Fibroblast of skin of back (primary cell): ENCODE data around the gene SFT2D3.

Experiments
- DNase-seq: peaks from one replicate; pipeline ENCODE4 v3.0.0-alpha.2; 2013

SFT2D3 gene

DNA sequence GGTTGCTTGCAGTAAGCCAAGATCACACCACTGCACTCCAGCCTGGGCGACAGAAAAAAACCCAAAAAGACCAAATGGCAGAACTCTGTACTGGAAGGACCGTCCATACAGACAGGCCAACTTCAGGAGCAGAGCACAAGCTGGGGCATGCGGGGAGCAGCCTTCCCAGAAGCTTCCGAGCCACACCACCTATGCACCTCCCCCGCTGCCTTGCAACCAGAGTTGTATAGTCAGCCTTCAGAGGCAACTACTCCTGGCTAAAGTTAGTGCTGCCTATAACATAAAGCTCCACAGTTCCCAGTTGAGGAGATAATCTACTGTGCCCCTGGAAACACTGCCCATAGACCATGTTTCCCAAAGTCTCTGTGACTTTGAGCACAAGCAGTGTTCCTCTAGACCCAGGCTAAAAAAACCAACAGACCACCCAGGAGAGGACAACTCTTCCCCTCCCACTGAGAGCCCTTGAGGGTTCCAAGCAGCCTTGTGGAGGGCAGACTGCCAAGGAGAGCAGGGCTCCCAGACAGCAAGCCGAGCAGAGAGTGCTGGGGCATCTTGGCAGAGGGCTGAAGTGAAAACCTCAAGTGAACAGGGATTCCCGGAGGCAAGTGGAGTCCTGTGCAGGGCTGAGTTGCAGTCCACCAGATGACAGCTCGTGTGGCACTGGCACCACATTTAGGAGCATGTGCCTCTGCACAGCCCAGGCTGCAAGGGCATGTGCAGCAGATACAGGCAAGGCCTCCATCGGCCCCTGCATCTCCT lies 6.8 kb downstream of the SFT2D3 start:
- DNase-seq: peak; percentile 19

DNA sequence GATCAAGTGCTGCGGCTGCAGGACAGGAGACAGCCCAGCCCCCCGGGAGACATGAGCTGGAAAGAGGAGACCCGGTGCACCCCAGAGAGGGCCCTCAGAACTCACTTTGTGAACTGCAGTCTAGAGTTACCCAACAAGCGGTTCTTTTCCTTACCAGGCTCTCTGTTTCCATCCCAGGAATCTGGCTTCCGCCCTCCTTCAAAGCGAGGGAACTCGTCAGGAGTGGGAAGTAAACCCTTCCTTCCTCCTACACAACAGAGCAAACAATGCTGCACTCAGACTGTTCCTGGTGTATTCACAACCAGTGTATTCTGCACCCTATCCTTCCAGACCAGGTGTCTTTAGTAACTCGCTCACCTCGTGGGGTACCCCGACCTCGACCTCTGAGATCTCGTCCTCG lies 8.0 kb downstream of the SFT2D3 start:
- DNase-seq: no peak

DNA sequence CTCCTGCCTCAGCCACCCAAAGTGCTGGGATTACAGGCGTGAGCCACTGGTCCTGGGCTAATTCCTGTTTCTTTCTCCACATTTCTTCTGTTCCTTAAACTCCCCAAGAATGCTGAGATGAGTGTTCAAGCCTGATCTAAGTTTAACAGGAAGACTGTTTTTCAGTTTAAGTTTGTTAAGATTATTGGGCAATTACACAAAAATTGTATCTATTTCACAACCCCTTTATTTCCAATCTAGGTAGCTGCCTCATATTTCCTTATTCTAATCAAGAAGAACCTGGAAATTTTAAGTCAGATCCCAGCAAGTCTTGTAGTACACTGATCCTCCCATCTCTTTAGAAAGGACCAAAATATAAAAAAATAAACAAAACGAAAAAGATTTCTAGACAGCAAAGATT lies 11.7 kb downstream of the SFT2D3 start:
- no peak for DNase-seq

GRCh38 chr2:127713562-127713961 lies 12.3 kb downstream of the SFT2D3 start:
- DNase-seq: no peak

DNA sequence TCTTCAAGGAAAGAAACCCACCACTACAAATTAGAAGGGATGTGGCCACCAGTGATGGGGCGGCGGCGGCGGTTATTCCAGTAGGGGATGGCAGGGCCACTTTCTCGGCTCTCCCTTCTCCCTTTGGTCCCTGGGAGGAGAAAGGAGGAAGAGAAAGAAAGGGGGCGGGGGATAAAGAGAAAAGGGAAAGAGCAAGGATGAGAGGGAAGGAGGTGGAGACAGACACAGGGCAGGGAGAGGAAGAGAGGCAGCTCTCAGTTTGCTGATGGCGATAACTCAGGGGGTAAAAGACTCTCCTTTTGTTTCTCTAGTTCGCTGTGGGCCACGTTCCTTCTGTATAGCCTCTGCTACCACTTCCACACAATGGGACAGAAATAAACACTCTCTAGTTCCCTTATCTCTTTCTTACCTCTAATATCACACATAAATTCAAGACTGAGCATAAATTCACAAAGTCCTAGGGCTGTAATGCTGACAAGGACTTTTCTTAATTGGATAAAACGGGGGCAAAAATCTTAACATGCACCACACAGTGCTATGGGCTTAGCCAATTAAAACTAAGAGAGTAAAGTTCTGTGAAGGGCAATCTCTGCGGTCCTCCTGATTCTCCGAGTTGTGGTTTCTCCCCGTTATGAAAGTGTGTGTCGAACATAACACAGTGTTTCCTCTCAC lies 14.6 kb downstream of the SFT2D3 start:
- no peak for DNase-seq

DNA sequence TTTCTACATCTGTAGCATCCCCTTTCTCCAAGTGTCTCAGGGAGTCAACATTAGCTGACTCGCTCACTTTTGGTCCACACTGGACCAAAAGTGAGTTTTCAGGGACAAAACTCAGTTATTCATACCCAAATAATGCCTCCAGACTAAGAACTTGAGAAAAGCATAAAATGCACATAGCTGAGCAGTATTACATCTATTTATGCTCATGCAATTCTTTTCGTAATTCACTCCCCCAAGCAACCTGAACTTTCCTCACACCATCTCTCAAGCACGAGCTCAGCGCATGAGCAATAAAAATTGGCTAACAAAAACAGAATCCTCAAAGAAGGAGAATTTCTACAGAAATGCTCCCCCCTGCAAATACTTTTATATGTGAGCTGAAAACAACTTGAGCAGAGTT lies 17.0 kb downstream of the SFT2D3 start:
- no peak for DNase-seq

DNA sequence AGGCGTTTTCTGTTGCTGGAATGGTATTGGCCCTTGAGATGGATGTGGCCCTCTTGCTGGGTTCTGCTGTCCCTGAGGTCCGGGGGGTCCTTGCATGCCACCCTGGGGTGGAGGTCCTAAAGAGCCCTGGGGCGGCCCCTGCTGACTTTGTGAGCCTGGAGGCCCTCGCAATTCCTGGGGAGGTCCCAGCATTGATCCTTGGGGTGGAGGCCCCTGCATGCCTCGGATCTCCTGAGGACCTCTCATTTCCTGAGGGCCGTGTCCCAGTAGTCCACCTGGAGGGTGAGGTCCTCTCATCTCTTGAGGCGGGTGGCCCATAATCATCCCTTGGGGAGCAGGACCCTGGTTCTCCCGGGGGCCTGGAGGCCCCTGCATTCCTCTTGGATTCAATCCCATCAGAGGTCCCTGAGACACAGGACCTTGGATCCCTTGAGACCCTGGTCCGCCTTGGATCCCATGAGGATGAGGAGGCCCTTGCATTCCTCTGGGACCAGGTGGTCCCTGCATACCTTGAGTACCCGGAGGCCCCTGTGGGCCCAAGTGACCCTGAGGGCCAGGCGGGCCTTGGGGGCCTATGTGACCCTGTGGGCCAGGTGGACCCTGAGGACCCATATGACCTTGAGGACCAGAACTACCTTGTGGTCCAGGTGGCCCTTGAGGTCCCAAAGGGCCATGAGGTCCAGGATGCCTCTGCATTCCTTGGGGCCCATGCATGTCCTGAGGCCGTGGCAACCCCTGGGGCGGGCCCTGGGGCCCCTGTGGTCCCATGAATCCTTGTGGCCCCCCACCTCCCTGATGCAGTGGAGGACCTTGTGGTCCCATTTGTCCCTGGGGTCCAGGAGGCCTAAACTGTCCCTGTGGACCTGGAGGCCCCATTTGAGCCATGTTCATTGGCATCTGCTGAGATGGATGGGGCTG lies 18.3 kb downstream of the SFT2D3 start:
- DNase-seq: no peak

- peak; percentile 83 for DNase-seq
Observed at GRCh38 chr2:127721311-127721977, 20.1 kb downstream of the SFT2D3 start.

DNA sequence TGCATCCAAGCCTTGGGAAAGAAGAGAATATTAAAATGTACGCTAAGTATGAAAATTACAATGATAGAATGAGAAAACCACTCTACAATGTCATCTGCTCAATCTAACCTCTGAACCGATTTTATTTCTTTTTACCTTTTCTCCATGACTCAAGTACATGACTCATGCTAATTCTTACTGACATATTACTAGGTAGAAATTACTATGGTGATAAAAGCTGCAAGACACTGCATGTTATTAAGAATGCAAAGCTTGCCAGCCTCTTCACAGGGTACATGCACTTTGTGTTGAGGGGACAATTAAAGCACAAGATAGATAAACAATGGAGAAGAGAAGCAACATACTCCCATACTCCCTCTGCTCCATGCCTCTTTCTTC lies 20.7 kb downstream of the SFT2D3 start:
- DNase-seq: no peak

- no peak for DNase-seq
Observed at GRCh38 chr2:127722807-127723206, 21.5 kb downstream of the SFT2D3 start.

DNA sequence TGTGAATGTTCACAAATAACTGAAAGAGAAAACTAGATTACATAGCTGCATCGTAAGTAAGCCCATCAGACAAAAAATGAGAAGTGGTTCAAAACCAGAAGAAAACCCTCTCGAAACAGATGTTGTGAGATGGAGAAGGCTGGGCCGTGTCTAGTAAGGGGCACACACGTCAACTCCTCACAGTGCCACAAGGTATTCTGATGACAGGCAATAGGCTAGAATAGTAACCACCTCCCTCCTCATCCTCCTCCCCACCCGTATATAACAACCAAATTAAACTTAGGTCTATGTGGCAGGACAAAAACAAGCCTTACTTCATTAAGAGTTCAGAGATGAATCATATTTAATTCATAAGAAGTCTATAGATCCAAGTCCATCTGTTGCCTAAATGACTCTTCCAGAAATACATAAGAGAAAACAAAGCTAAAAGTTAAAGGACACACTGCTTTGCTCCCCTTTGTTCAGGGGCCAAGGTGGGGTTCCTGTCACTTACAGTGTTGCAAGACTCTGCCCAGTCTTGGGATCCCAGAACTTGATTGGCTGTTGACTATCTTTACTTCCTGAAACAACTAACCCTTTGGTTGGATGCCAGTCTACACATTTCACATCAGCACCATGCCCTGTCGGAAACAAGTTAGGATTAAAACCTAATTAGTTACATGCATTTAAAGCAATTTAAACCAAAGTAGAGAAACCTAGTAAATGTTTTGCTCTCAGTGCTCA lies 25.0 kb downstream of the SFT2D3 start:
- no peak for DNase-seq

GRCh38 chr2:127733113-127733815 lies 32.0 kb downstream of the SFT2D3 start:
- no peak for DNase-seq

- peak; percentile 60 for DNase-seq
Observed at GRCh38 chr2:127733816-127734537, 32.7 kb downstream of the SFT2D3 start.

DNA sequence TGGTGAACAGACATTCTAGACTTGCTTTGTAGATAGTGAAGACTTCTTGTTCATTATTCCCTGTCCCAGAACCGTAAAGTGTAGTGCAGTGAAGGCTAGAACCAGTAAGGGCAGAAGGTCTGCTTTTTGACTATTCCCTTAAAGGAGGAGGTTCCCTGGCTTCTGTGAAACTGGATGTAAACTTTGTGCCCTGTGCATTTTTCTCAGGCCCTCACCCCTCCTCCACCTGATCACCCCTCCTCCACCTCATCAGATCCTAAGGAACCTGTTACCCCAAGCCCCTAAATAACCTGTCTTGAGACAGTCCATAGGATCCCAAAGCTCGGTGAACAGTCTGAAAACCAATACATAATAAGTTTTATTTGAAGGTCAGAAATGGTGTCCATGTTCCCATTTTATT lies 33.7 kb downstream of the SFT2D3 start:
- DNase-seq: no peak

DNA sequence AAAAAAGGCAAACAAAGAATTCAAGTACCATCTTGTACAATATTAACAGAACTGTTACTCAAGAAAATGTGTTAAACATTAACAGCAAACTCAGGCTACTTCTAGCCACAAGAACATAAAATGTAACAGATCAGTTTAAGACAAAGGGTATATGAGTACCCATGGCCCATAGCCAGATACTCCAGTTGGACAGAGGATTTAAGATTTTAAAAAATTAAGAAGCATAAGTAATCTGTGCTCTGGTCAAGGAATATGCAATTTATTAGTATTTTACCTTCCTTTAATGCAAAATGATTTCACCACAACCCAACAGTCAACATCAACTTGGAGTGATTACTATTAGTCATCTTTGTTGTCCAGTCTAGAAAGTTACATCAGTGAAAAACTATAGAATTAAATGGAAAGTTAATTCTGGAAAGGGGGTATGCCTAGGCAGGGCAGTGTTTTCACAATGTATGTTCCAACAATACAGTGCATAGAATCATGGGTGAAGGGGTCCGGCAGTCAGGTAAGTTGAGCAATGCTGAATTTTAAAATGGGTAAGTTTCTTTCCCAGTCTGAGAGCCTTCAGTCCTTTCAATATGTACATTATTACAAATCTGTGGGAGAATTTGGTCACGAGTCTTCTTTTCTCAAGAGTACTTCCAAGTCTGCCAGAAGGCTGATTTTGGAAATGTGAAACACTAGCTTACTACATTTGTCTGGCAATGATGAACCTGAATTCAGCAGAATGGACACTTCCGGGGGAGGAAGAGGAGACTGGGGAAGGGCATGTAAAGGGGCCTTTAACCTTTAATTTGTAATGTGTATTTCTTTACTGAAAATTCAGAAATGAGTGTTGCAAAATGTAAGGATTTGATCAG lies 34.5 kb downstream of the SFT2D3 start:
- no peak for DNase-seq

DNA sequence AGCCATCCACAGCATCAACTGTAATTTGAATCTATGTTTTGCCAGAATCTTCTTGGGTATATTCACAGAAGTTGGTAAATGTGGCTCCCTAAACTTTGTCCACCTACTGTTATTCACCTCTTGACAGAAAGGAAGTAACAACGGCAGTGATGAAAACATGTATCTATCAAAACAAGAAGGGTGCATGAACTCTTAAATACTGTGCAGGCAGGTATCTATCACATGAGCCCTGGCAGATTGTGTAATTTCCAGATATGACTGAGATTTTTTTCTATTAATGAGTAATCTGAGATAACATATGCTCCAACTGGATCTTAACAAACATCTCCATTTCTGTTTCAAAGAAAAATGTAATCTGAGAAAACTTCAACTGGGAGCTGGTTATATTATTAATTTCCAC lies 36.6 kb downstream of the SFT2D3 start:
- DNase-seq: no peak

DNA sequence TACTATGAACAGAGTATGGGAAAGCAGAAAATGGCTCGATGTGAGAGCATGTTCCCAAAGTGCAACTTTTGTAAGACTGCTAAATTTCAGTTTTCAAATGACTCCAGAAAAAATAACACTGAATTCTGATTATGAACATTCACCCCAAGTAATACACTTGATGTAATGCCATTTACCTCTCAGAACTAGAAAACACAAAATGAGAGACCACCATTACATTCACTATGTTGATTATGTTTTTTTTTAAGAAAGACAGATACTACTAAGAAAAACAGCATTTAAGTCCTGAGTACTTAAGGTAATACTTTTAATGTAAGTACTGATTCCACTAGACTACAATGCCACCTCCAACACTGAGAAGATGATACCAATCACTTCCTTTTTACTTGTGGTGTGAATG lies 38.5 kb downstream of the SFT2D3 start:
- DNase-seq: no peak

GRCh38 chr2:127740665-127741288 lies 39.5 kb downstream of the SFT2D3 start:
- no peak for DNase-seq

DNA sequence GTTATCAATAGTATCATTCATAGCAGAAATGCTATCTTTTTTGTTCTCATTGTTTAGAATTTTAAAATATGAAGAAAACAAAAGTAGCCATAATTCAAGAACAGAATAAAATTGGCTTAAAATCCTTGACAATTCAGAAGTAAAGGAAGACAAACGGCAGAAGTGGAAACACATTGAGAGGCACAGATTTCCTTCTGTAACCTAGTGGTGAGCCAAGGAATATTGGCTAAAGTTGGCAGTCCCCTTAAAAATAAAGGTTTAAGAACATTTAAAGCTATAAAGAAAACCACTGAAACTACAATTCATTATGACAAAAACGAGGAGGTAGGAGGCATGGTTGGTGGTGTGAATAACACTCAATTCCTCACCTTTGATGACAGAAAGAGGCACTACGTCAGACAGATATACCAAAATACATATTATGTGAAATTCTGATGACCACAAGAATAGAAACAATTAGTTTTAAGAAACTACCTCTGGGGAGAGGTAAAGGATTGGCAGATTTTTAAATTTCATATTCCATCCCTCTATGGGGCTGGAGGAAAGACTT lies 42.3 kb downstream of the SFT2D3 start:
- no peak for DNase-seq
